HG03280 (cell line): ENCODE data around the gene CDH11.

Experiments used
- ATAC-seq: cut with Tn5 transposase; IDR thresholded peaks from one replicate; pipeline ENCODE4 v1.9.1; 2021; ENCODE audit warnings: mild to moderate bottlenecking, moderate library complexity; ENCODE audit not compliant: unreplicated experiment

Gene CDH11

GRCh38 chr16:65071433-65072311 is 50.2 kb downstream of the CDH11 start:
- ATAC-seq, result no peak

- ATAC-seq, result no peak
These were observed 50.9 kb downstream of the CDH11 start for GRCh38 chr16:65070831-65071432.

GRCh38 chr16:65069766-65070165 is 52.1 kb downstream of the CDH11 start:
- ATAC-seq, result no peak

- no peak for ATAC-seq
These were observed 52.8 kb downstream of the CDH11 start for GRCh38 chr16:65069065-65069464.

- no peak for ATAC-seq
These were observed 53.6 kb downstream of the CDH11 start for GRCh38 chr16:65068151-65068740.

- ATAC-seq, result no peak
These were observed 55.2 kb downstream of the CDH11 start for GRCh38 chr16:65066651-65067050.

GRCh38 chr16:65065031-65065430 is 56.8 kb downstream of the CDH11 start:
- no peak for ATAC-seq

GRCh38 chr16:65064131-65064530 is 57.7 kb downstream of the CDH11 start:
- no peak for ATAC-seq

- ATAC-seq, result no peak
These were observed 58.9 kb downstream of the CDH11 start for GRCh38 chr16:65062736-65063583.

GRCh38 chr16:65061935-65062518 is 59.8 kb downstream of the CDH11 start:
- ATAC-seq, result no peak

- no peak for ATAC-seq
These were observed 60.6 kb downstream of the CDH11 start for GRCh38 chr16:65061263-65061662.

- ATAC-seq, result no peak
These were observed 62.4 kb downstream of the CDH11 start for GRCh38 chr16:65059406-65059980.

- ATAC-seq, result no peak
These were observed 64.7 kb downstream of the CDH11 start for GRCh38 chr16:65057184-65057583.

GRCh38 chr16:65054457-65054856 is 67.4 kb downstream of the CDH11 start:
- no peak for ATAC-seq

- ATAC-seq, result no peak
These were observed 72.2 kb downstream of the CDH11 start for GRCh38 chr16:65049679-65050078.

GRCh38 chr16:65045961-65046360 is 75.9 kb downstream of the CDH11 start:
- no peak for ATAC-seq

- ATAC-seq, result no peak
These were observed 77.0 kb downstream of the CDH11 start for GRCh38 chr16:65044873-65045272.

GRCh38 chr16:65044026-65044425 is 77.8 kb downstream of the CDH11 start:
- no peak for ATAC-seq

- no peak for ATAC-seq
These were observed 79.2 kb downstream of the CDH11 start for GRCh38 chr16:65042438-65043365.
